SU-DHL-6 (cell line): ENCODE results near the gene SNRPB2.

Source experiments
- CTCF ChIP-seq: fragments of 200-600 bp; sonication (generic); IDR thresholded peaks from one replicate; pipeline ENCODE4 v1.5.1; 2017; ENCODE audit warnings: antibody characterized with exemption, mild to moderate bottlenecking, low read length, moderate library complexity; ENCODE audit not compliant: insufficient read depth, poor library complexity, severe bottlenecking
- EZH2phosphoT487 ChIP-seq: fragments of 200-600 bp; sonication (generic), shearing (Covaris generic); conservative IDR thresholded peaks from 2 replicates; pipeline ENCODE4 v1.6.1; 2018; ENCODE audit warnings: mild to moderate bottlenecking, antibody characterized with exemption, low read length, moderate library complexity, mixed read lengths

- TF ChIP-seq CTCF: no peak
- no peak for TF ChIP-seq EZH2phosphoT487
Observed at GRCh38 chr20:16771213-16771612, 41.4 kb downstream of the SNRPB2 start.
